OCI-LY7 (cell line): ENCODE measurements around the gene DPPA3. TPM values are rescaled to one million over a fixed set of nuclear protein-coding genes. Genes with fewer than 3 reads are reported as not detected.

Source experiments
- BruUV-seq: library from RNA; stranded (reverse); fragments of 400-500 nt; replicated peaks from 2 replicates; lab custom pipeline; 2021; lab: Mats Ljungman, UMichigan
- CTCF ChIA-PET: fragments of 300-600 bp; sonication (Branson Sonifier 250); formaldehyde crosslinking; loops from one replicate; lab custom pipeline; 2022; ENCODE audit warnings: antibody characterized with exemption; ENCODE audit not compliant: unreplicated experiment; lab: Charles Lee
- POLR2A ChIA-PET: fragments of 300-600 bp; sonication (Branson Sonifier 250); formaldehyde crosslinking; loops from one replicate; lab custom pipeline; 2022; ENCODE audit warnings: antibody characterized with exemption; lab: Charles Lee
- DNase-seq: peaks from one replicate; pipeline ENCODE4 v3.0.0-alpha.2; 2015; ENCODE audit warnings: low spot score
- H2AFZ ChIP-seq: fragments of 200-600 bp; sonication (generic), shearing (Covaris generic); 2 replicates; pipeline ENCODE4 v1.6.1; 2014; ENCODE audit warnings: mild to moderate bottlenecking, antibody characterized with exemption, low read length, moderate library complexity
- H3K27ac ChIP-seq: fragments of 200-600 bp; sonication (generic); 2 replicates; pipeline ENCODE4 v1.5.1; 2014; ENCODE audit warnings: mixed run types, low read depth, mild to moderate bottlenecking, moderate library complexity, low read length, inconsistent platforms; ENCODE audit not compliant: poor library complexity, severe bottlenecking
- H3K36me3 ChIP-seq: fragments of 200-600 bp; sonication (generic); 2 replicates; pipeline ENCODE4 v1.6.1; 2014; ENCODE audit warnings: mild to moderate bottlenecking, antibody characterized with exemption, low read length, moderate library complexity, mixed read lengths; ENCODE audit not compliant: insufficient read depth
- H3K4me1 ChIP-seq: fragments of 200-600 bp; sonication (generic); 2 replicates; pipeline ENCODE4 v1.5.1; 2014; ENCODE audit warnings: mild to moderate bottlenecking, low read length; ENCODE audit not compliant: insufficient read depth, poor library complexity, severe bottlenecking
- H3K4me2 ChIP-seq: fragments of 200-600 bp; sonication (generic); 2 replicates; pipeline ENCODE4 v1.6.1; 2014; ENCODE audit warnings: mild to moderate bottlenecking, low read length
- H3K4me3 ChIP-seq: fragments of 200-600 bp; sonication (generic); 2 replicates; pipeline ENCODE4 v1.5.1; 2014; ENCODE audit warnings: mild to moderate bottlenecking, low read depth, low read length; ENCODE audit not compliant: poor library complexity, severe bottlenecking
- H3K79me2 ChIP-seq: fragments of 200-600 bp; sonication (generic); 2 replicates; pipeline ENCODE4 v1.6.1; 2016; ENCODE audit warnings: low read depth, mild to moderate bottlenecking, low read length, moderate library complexity, mixed read lengths; ENCODE audit not compliant: insufficient read depth
- H3K9me2 ChIP-seq: fragments of 200-600 bp; sonication (generic); 2 replicates; pipeline ENCODE4 v1.6.1; 2016; ENCODE audit warnings: mild to moderate bottlenecking, low read length, mixed read lengths; ENCODE audit not compliant: insufficient read depth
- H3K9me3 ChIP-seq: fragments of 200-600 bp; sonication (generic); 2 replicates; pipeline ENCODE4 v1.6.1; 2014; ENCODE audit warnings: mild to moderate bottlenecking, mixed run types, low read length, mixed read lengths
- H4K20me1 ChIP-seq: fragments of 200-600 bp; sonication (generic); 2 replicates; pipeline ENCODE4 v1.6.1; 2014; ENCODE audit warnings: mild to moderate bottlenecking, antibody characterized with exemption, low read length, moderate library complexity, mixed read lengths; ENCODE audit not compliant: insufficient read depth
- EZH2phosphoT487 ChIP-seq: fragments of 200-600 bp; sonication (generic); IDR thresholded peaks from 2 replicates; pipeline ENCODE4 v1.6.1; 2018; ENCODE audit warnings: low read depth, borderline replicate concordance, mild to moderate bottlenecking, mixed run types, antibody characterized with exemption, low read length, moderate library complexity, mixed read lengths
- intact Hi-C: fragments of 100-400 bp; cut with micrococcal nuclease; formaldehyde crosslinking; loops from one replicate; pipeline ENCODE4 v1.10.0; 2022; ENCODE audit not compliant: unreplicated experiment
- total RNA-seq, 2 experiments: library from RNA; depleted of rRNA in 1 of 2; stranded (reverse); fragments of >200 nt in 1 of 2; shearing (Covaris generic) in 1 of 2; gene quantifications; 2 replicates each; pipeline ENCODE4 v1.2.3, GENCODE V29; 2014 to 2022
- TF ChIP-seq, protein P1 (sequence below): fragments of 200-600 bp; sonication (generic); conservative IDR thresholded peaks from 2 replicates; pipeline ENCODE4 v1.5.1; 2014; ENCODE audit warnings: mild to moderate bottlenecking, antibody characterized with exemption, low read length, moderate library complexity, mixed read lengths

DPPA3 gene
- total RNA-seq, 2 experiments from 2014 or later = 0.25 TPM; not detected in 1

DNA sequence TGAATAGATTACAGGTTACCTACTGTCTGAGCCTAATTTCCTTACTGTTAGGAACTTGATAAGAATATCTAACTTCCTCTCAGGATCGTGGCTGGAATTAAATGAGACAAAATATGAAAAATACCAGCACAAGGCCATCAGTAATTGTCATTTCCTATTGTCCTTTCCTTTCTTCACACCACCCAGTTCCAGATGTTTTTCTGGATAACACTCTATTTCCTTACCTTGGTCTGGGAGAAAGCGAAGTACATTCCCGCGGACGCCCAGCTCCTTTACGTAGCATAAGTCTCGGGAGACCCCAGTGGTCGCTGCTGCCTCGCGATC is 16.0 kb upstream of the DPPA3 start:
- H2AFZ ChIP-seq = no peak overlapping the region
- no peaks in the 10 kb centered on the region for H3K36me3 ChIP-seq
- ChIA-PET POLR2A (no interaction called here), CTCF (no interaction called here)
- no peaks in the 10 kb centered on the region for H3K9me3 ChIP-seq
- no TSS peak for BruUV-seq
- intact Hi-C loops = no loop called here
- DNase-seq = no peak
- no peaks in the 10 kb centered on the region for H3K79me2 ChIP-seq
- H4K20me1 ChIP-seq = no peaks in the 10 kb centered on the region
- no peak overlapping the region for H3K4me2 ChIP-seq
- no peaks in the 10 kb centered on the region for H3K9me2 ChIP-seq
- H3K4me3 ChIP-seq = no peak overlapping the region
- H3K27ac ChIP-seq = no peak overlapping the region
- TF ChIP-seq, protein P1, sequence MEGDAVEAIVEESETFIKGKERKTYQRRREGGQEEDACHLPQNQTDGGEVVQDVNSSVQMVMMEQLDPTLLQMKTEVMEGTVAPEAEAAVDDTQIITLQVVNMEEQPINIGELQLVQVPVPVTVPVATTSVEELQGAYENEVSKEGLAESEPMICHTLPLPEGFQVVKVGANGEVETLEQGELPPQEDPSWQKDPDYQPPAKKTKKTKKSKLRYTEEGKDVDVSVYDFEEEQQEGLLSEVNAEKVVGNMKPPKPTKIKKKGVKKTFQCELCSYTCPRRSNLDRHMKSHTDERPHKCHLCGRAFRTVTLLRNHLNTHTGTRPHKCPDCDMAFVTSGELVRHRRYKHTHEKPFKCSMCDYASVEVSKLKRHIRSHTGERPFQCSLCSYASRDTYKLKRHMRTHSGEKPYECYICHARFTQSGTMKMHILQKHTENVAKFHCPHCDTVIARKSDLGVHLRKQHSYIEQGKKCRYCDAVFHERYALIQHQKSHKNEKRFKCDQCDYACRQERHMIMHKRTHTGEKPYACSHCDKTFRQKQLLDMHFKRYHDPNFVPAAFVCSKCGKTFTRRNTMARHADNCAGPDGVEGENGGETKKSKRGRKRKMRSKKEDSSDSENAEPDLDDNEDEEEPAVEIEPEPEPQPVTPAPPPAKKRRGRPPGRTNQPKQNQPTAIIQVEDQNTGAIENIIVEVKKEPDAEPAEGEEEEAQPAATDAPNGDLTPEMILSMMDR = no peak
- no peak for TF ChIP-seq EZH2phosphoT487
- H3K4me1 ChIP-seq = no peaks in the 10 kb centered on the region

- CTCF ChIA-PET = no interaction called here
- no peaks in the 10 kb centered on the region for H3K9me3 ChIP-seq
- no TSS peak for BruUV-seq
Measured at GRCh38 chr12:7695566-7696197, 15.6 kb upstream of the DPPA3 start, which contains the start of gene GDF3. TSS of gene GDF3 (minus strand) at chr12:7695775. CDS start at chr12:7695728, 47 bp downstream.

DNA sequence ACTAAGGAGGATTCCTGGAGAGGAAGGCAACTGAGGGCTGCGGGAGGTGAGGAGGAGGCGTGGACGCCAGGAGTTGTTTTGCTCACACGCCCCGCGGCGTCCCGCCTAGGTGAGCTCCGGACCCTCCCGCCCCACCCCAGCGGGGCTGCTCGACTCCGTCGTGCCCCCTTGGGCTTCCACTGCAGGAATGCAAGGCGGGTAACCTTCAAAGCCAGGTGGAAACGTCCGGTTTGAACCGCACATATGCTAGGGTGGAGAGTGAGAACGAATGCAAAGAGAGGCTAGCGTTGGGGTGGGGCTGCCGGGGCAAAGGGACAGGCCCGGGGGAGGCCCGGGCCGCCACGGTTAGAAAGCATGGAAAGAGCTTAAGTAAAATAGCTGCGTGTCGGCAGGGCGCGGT is 5.4 kb upstream of the DPPA3 start:
- Histone ChIP-seq H2AFZ (no peak overlapping the region), H3K79me2 (no peaks in the 10 kb centered on the region), H3K4me2 (no peak overlapping the region), H3K36me3 (no peaks in the 10 kb centered on the region), H3K4me1 (no peaks in the 10 kb centered on the region), H4K20me1 (no peaks in the 10 kb centered on the region), H3K9me3 (no peaks in the 10 kb centered on the region), H3K27ac (no peak overlapping the region), H3K9me2 (no peaks in the 10 kb centered on the region), H3K4me3 (no peak overlapping the region)
- ChIA-PET CTCF (no interaction called here), POLR2A (no interaction called here)
- DNase-seq = no peak
- TF ChIP-seq, protein P1 = no peak
- TF ChIP-seq EZH2phosphoT487 = no peak
- intact Hi-C loops = no loop called here
- no TSS peak for BruUV-seq

More at GRCh38 chr12:7695566-7696197, 15.6 kb upstream of the DPPA3 start, which contains the start of gene GDF3:
- Histone ChIP-seq H3K27ac (no peak within 1 kb of the TSS), H3K4me3 (no peak within 1 kb of the TSS), H3K9me2 (no peaks in the 10 kb centered on the region), H3K79me2 (no peaks in the 10 kb centered on the region), H4K20me1 (no peaks in the 10 kb centered on the region), H2AFZ (no peak within 1 kb of the TSS), H3K36me3 (no peaks in the 10 kb centered on the region), H3K4me1 (no peaks in the 10 kb centered on the region), H3K4me2 (no peak within 1 kb of the TSS)
- intact Hi-C loops = no loop called here
- no peak for TF ChIP-seq EZH2phosphoT487
- TF ChIP-seq, protein P1 = no peak
- POLR2A ChIA-PET = no interaction called here
- no peak for DNase-seq
